GM12878 (cell line): ENCODE results near the gene SIK1. TPM values are rescaled to one million over a fixed set of nuclear protein-coding genes. Genes with fewer than 3 reads are reported as not detected.

Source experiments
- ATAC-seq: fragments of 200-7000 bp; cut with Tn5 transposase; 3 replicates; pipeline ENCODE4 v1.9.1; 2020; ENCODE audit warnings: mild to moderate bottlenecking, moderate library complexity
- BruUV-seq: library from RNA; stranded (reverse); fragments of 400-500 nt; replicated peaks from 2 replicates; lab custom pipeline; 2021; lab: Mats Ljungman, UMichigan
- CTCF ChIA-PET: fragments of 300-600 bp; sonication (Branson Sonifier 250); formaldehyde crosslinking; extraction: SDS; loops from one replicate; lab custom pipeline; 2021; ENCODE audit warnings: inconsistent platforms; lab: Yijun Ruan, JAX
- POLR2A ChIA-PET: fragments of 350-600 bp; formaldehyde crosslinking; extraction: SDS; loops from one replicate; lab custom pipeline; 2021; ENCODE audit warnings: inconsistent platforms; lab: Charles Lee
- RAD21 ChIA-PET: fragments of 300-600 bp; sonication (Branson Sonifier 250); formaldehyde crosslinking; loops from one replicate; lab custom pipeline; 2023; ENCODE audit warnings: antibody characterized with exemption; ENCODE audit not compliant: unreplicated experiment; lab: Charles Lee
- SMC1A ChIA-PET: fragments of 300-600 bp; sonication (Branson Sonifier 250); formaldehyde crosslinking; loops from one replicate; lab custom pipeline; 2023; ENCODE audit not compliant: unreplicated experiment, uncharacterized antibody; lab: Charles Lee
- DNase-seq: peaks from one replicate; pipeline ENCODE4 v3.0.0-alpha.2; 2011; ENCODE audit warnings: low read depth, low spot score
- FAIRE-seq: peaks from 3 replicates; lab custom pipeline; 2011; peaks lifted over from hg19 to GRCh38; lab: Jason Lieb, UNC
- H2AFZ ChIP-seq: 2 replicates; pipeline ENCODE4 v1.6.0; 2011; ENCODE audit warnings: low read depth, low read length, control low read depth; ENCODE audit not compliant: control insufficient read depth
- H3K27ac ChIP-seq: 2 replicates; pipeline ENCODE4 v1.5.1; 2011; ENCODE audit warnings: control low read depth; ENCODE audit not compliant: control insufficient read depth, insufficient read depth
- H3K27me3 ChIP-seq, 2 experiments: replicated peaks in 1 of 2; 2 replicates each; pipeline versions ENCODE4 v1.6.0 to v1.6.1; 2011; ENCODE audit warnings: low read length in 1 of 2; ENCODE audit not compliant: control insufficient read depth in 2 of 2, insufficient read depth in 2 of 2
- H3K36me3 ChIP-seq, 2 experiments: 2 replicates each; pipeline ENCODE4 v1.5.1; 2011; ENCODE audit warnings: low read length in 1 of 2; ENCODE audit not compliant: control insufficient read depth in 2 of 2, insufficient read depth in 2 of 2
- H3K4me1 ChIP-seq: 2 replicates; pipeline ENCODE4 v1.6.1; 2011; ENCODE audit warnings: mild to moderate bottlenecking, low read length, moderate library complexity, mixed read lengths; ENCODE audit not compliant: control insufficient read depth, insufficient read depth
- H3K4me2 ChIP-seq: 2 replicates; pipeline ENCODE4 v1.6.0; 2011; ENCODE audit warnings: control low read depth; ENCODE audit not compliant: control insufficient read depth, insufficient read depth
- H3K4me3 ChIP-seq: fragments of 200-600 bp; sonication (generic); 2 replicates; pipeline ENCODE4 v1.5.1; 2016
- H3K79me2 ChIP-seq: 2 replicates; pipeline ENCODE4 v1.6.0; 2011; ENCODE audit warnings: low read length; ENCODE audit not compliant: control insufficient read depth, insufficient read depth
- H3K9ac ChIP-seq: 2 replicates; pipeline ENCODE4 v1.8.0; 2011; ENCODE audit warnings: low read length, control low read depth, mixed read lengths; ENCODE audit not compliant: control insufficient read depth, insufficient read depth
- H3K9me3 ChIP-seq: replicated peaks from 3 replicates; pipeline ENCODE4 v1.5.1; 2011; ENCODE audit warnings: mild to moderate bottlenecking, low read length; ENCODE audit not compliant: control insufficient read depth, insufficient read depth
- H4K20me1 ChIP-seq: 2 replicates; pipeline ENCODE4 v1.6.0; 2011; ENCODE audit not compliant: control insufficient read depth, insufficient read depth
- E2F8 ChIP-seq: fragments of 450-650 bp; IDR thresholded peaks from 2 replicates; pipeline ENCODE4 v1.6.1; 2018; ENCODE audit warnings: mild to moderate bottlenecking, low read depth, moderate library complexity; ENCODE audit not compliant: partially characterized antibody
- IKZF1 ChIP-seq: fragments of 450-650 bp; conservative IDR thresholded peaks from 2 replicates; pipeline ENCODE4 v1.6.1; 2017; ENCODE audit warnings: antibody characterized with exemption, mild to moderate bottlenecking
- PAX8 ChIP-seq: fragments of 450-650 bp; IDR thresholded peaks from 2 replicates; pipeline ENCODE4 v1.6.1; 2017; ENCODE audit warnings: mild to moderate bottlenecking, moderate library complexity
- RAD51 ChIP-seq: fragments of 450-650 bp; IDR thresholded peaks from 2 replicates; pipeline ENCODE4 v1.6.1; 2016; ENCODE audit warnings: moderate library complexity, mild to moderate bottlenecking, inconsistent platforms
- REST ChIP-seq: IDR thresholded peaks from 2 replicates; pipeline ENCODE4 v1.6.1; 2012; ENCODE audit warnings: mild to moderate bottlenecking, low read depth, low read length
- SIN3A ChIP-seq: IDR thresholded peaks from 2 replicates; pipeline ENCODE4 v1.6.1; 2012; ENCODE audit warnings: low read depth, low read length, improper control_type of control experiment
- ZNF207 ChIP-seq: fragments of 450-650 bp; IDR thresholded peaks from 2 replicates; pipeline ENCODE4 v1.6.1; 2014; ENCODE audit warnings: antibody characterized with exemption, mild to moderate bottlenecking, borderline replicate concordance
- ZNF24 ChIP-seq: fragments of 450-650 bp; IDR thresholded peaks from 2 replicates; pipeline ENCODE4 v1.6.1; 2017; ENCODE audit warnings: antibody characterized with exemption, mild to moderate bottlenecking
- WGBS: methylation state at CpG from one replicate; pipeline ENCODE4 v1.1.6; 2016; ENCODE audit warnings: low lambda C conversion rate; ENCODE audit not compliant: insufficient replicate concordance, insufficient coverage; ENCODE audit errors: missing lambda C conversion rate; 5-methylcytosine and 5-hydroxymethylcytosine counted together
- in situ Hi-C: fragments of 300-500 bp; cut with MboI; formaldehyde crosslinking; loops from 9 replicates; pipeline ENCODE4 v1.14.3; 2018; ENCODE audit warnings: mixed read lengths
- intact Hi-C: fragments of 100-400 bp; cut with micrococcal nuclease; formaldehyde crosslinking; loops from one replicate; pipeline ENCODE4 v1.14.2; 2022; ENCODE audit not compliant: unreplicated experiment
- polyA plus RNA-seq, 11 experiments: library from polyadenylated mRNA; depleted of rRNA in 4 of 11; unstranded in 6 of 11; stranded (reverse) in 5 of 11; fragments of >200 nt; fragmentation: Nextera tagmentation in 4 of 11; fragmentation: Illumina TruSeq in 1 of 11; extraction: Ambion mirVana in 4 of 11; extraction: Trizol in 1 of 11; gene quantifications; 1 replicate in 1 of 11; 2 replicates in 10 of 11; pipeline versions ENCODE4 v1.2.1 to v1.2.3, GENCODE V29; 2011 to 2016; ENCODE audit warnings: inconsistent platforms in 2 of 11, missing spikeins in 2 of 11, low read depth in 1 of 11
- total RNA-seq, 4 experiments: library from RNA; depleted of rRNA in 3 of 4; stranded (reverse); fragments of >200 nt in 3 of 4; fragmentation: Illumina TruSeq in 1 of 4; extraction: Trizol in 1 of 4; gene quantifications; 2 replicates each; pipeline versions ENCODE4 v1.2.1 to v1.2.3, GENCODE V29; 2013 to 2021
- TF ChIP-seq, protein P1 (sequence below): fragments of 450-650 bp; IDR thresholded peaks from 2 replicates; pipeline ENCODE4 v1.6.1; 2017; ENCODE audit warnings: low read depth, mild to moderate bottlenecking, moderate library complexity
- TF ChIP-seq, protein P2 (sequence below): IDR thresholded peaks from 2 replicates; pipeline ENCODE4 v1.6.1; 2011; ENCODE audit warnings: borderline replicate concordance, low read depth, mild to moderate bottlenecking, moderate library complexity, low read length; ENCODE audit not compliant: insufficient read depth, poor library complexity, severe bottlenecking

The SIK1 gene
- total and polyA plus RNA-seq, 10 of the 15 experiments (the other 5 are each of a cell fraction or from before 2014, with no cell fraction given): 0.03 to 7.3 (median 2.1) TPM; not detected in 2

- no TSS peak for BruUV-seq
- no peak for DNase-seq
- Histone ChIP-seq H3K27me3 (no peaks in the 10 kb centered on the region; a peak in 2 of 4 replicates), H3K79me2 (no peaks in the 10 kb centered on the region), H3K4me1 (peaks cover 42% of the 10 kb centered on the region), H3K4me2 (no peak overlapping the region), H2AFZ (no peak overlapping the region), H3K4me3 (no peak overlapping the region), H3K9me3 (no peaks in the 10 kb centered on the region), H4K20me1 (no peaks in the 10 kb centered on the region), H3K36me3 (no peaks in the 10 kb centered on the region), H3K27ac (no peak overlapping the region), H3K9ac (no peak overlapping the region)
- FAIRE-seq: no peak
- in situ Hi-C loops: no loop called here
- 77% methylated on average over 19 of the region's 19 CpGs for WGBS
- POLR2A ChIA-PET: no interaction called here
- intact Hi-C loops: no loop called here
- RAD21 ChIA-PET: no interaction called here
- SMC1A ChIA-PET: no interaction called here
- ATAC-seq: no peak
- CTCF ChIA-PET: no interaction called here
- TF ChIP-seq, protein P1, sequence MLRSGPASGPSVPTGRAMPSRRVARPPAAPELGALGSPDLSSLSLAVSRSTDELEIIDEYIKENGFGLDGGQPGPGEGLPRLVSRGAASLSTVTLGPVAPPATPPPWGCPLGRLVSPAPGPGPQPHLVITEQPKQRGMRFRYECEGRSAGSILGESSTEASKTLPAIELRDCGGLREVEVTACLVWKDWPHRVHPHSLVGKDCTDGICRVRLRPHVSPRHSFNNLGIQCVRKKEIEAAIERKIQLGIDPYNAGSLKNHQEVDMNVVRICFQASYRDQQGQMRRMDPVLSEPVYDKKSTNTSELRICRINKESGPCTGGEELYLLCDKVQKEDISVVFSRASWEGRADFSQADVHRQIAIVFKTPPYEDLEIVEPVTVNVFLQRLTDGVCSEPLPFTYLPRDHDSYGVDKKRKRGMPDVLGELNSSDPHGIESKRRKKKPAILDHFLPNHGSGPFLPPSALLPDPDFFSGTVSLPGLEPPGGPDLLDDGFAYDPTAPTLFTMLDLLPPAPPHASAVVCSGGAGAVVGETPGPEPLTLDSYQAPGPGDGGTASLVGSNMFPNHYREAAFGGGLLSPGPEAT: no peak
- TF ChIP-seq ZNF24: no peak
- TF ChIP-seq ZNF207: no peak
- no peak for TF ChIP-seq RAD51
- TF ChIP-seq, protein P2, sequence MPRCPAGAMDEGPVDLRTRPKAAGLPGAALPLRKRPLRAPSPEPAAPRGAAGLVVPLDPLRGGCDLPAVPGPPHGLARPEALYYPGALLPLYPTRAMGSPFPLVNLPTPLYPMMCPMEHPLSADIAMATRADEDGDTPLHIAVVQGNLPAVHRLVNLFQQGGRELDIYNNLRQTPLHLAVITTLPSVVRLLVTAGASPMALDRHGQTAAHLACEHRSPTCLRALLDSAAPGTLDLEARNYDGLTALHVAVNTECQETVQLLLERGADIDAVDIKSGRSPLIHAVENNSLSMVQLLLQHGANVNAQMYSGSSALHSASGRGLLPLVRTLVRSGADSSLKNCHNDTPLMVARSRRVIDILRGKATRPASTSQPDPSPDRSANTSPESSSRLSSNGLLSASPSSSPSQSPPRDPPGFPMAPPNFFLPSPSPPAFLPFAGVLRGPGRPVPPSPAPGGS: no peak
- no peak for TF ChIP-seq PAX8
- TF ChIP-seq E2F8: no peak
- TF ChIP-seq SIN3A: no peak
- no peak for TF ChIP-seq IKZF1
- no peak for TF ChIP-seq REST
These were observed 60.3 kb downstream of the SIK1 start for GRCh38 chr21:43366656-43367055.
